NB4 (cell line): Measurements from ENCODE around the gene ALPP.

Experiments
- CTCF ChIP-seq: IDR thresholded peaks from one replicate; pipeline ENCODE4 v1.5.1; 2012; ENCODE audit warnings: low read depth, low read length
- POLR2A ChIP-seq: IDR thresholded peaks from 2 replicates; pipeline ENCODE4 v1.6.1; 2011; ENCODE audit warnings: mild to moderate bottlenecking; ENCODE audit not compliant: insufficient read length; ENCODE audit errors: extremely low read depth

- TF ChIP-seq CTCF (no peak), POLR2A (no peak)
Observed at GRCh38 chr2:232335859-232336215, 42.7 kb upstream of the ALPP start.
